NCI-H146 treated with DMSO at 0.1 percent for 48 hours (cell line): Measurements from ENCODE around the gene DGLUCY.
"Not testable (repeated sequence)": the region's sequence is repeated elsewhere in the genome, so short reads cannot be mapped to it uniquely, and the experiment has no call there.

Source experiments
- DNase-seq: peaks from one replicate; lab custom pipeline; 2025; ENCODE audit not compliant: unreplicated experiment; lab: John Stamatoyannopoulos, UW

Gene DGLUCY

DNA sequence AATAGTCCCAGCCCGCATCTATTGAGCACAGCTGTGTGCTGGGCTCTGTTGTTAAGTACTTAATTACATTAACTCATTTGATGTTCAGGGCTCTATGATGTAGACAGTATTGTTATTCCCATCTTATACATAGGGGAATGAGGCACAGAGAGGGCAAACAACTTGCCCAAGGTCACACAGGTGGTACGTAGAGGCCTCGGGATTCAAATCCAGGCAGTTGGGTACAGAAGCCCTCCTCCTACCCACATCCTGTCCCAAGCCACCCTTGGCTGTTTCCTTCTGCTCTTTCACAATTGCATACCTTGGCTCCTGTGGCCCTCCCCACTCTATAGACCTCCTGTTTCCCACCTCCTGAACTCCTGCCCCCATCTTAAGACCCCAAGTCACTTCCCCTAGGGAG is 140.6 kb downstream of the DGLUCY start:
- DNase-seq, result no peak

DNA sequence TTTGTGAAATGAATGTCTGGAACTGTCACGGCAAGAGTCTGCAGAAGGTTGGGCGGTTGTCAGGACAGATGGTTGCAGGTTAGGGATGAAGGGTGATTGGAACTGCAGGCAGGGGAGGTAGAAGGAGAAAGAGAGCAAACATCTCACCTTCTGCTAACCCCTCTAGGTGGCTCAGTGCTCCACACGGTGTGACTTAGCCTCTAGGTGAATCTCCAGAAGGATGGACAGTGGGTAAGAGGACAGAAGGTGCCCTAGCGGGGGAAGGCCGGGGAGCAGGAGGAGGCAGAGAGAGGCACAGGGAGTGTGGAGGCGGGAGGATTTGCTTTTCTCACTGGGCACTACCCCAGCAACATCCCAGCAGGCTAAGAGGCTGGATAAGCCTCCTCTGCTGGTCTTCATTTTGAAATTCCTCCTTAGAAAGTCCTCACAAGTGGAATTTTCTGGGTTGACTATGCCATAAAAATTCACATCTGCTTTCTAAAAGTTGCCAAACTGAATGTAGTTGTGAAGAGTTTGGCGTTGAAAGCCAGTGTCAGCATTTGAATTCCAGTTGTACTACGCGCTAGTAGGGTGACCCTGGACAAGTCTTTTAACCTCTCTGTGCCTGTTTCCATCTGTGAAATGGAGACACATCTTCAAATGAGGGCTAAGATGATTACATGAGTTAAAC is 141.3 kb downstream of the DGLUCY start:
- no peak for DNase-seq

DNA sequence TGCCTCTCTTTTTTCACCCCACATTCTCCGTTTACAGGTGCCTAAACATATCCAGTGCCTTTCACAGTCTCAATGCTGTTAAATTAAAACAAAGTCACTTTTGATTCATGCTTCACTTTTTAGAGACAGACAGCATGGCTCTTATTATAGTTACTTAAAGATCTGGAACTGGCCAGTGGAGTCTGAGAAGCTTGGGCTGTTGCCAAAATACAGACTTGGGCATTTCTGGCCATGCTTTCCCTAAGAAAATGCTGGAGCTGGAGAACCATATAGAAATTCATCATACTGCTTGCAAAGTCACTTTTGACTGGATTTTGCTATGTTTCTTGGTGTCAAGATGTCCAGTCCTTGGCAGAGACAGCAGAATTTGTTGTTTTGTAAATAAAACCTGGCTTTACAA is 142.8 kb downstream of the DGLUCY start:
- DNase-seq, result no peak

DNA sequence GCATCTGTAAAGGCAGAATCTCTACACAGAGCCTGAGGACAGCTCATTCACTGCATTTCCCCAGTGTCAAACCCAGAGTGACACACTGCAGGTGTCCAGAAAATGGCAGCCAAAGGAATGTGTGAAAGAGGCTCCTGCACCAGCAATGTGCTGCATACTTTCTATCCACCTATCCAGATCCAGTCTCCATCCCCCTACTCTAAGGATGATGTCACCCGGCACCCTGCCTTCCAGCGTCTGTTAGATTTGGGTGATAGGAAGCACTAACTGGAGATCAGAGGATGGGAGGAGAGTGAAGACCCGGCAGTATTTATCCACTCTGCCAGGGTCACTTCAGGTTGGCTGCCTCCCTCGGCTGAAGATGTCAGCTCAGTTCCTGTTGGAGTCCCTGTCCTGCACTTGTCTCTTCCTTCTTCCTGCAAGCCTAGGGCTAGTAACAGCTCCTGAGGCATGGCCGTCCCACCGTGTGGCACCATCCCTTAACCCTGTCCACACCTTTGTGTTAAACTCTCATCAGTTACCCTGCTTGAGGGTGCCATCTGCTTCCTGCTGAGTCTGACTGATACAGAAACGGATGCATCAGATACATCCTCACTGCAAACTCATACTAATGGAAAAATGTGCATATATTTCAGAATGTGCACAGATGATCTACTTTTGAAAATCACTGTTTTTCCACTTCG is 143.6 kb downstream of the DGLUCY start:
- no peak for DNase-seq

DNA sequence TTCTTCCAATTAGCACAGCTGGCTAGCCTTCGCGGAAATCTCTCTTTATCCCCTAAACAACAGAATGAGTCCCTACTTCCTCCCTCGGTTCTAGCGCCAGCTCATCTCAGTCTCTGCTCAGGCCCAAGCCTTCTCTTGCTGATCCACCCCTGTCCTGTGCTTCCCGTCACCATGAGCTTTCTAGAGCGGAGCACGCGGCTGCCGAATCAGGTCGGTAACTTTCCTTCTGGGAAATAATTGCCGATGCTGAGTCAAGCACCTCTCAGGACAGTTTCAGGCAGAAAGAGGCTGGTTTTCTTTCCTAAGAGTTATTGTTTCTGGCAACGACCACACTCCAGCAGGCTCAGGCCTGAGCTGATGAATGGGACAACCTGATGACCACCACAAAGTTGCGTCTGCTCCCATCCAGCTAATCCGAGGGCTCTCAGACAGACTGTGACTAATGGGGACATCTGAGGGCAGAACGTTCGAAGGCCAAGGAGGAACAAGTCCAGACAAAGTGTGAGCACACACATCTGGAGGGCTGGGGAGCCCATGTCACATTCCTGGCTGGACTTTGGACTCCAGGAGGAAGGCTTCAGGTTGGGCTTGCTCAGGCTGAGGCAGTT is 144.2 kb downstream of the DGLUCY start:
- DNase-seq, result no peak

DNA sequence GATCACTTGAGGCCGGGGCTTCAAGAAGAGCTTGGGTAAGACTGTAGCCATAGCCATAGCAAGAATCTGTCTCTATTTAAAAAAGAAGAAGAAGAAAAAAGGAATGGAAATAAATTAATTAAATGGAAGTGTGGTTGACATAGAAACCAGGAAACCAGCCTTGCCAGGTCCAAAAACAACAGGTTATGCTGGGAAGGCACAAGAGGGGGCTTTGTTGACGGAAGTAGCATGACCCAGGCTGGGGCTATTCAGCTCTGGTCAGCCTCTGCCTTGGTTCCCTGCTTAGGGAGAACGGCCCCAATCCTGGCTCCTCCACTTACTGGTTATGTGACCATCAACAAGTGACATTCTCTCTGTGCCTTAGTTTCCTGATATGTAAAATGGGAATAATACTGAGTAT is 145.0 kb downstream of the DGLUCY start:
- no peak for DNase-seq

DNA sequence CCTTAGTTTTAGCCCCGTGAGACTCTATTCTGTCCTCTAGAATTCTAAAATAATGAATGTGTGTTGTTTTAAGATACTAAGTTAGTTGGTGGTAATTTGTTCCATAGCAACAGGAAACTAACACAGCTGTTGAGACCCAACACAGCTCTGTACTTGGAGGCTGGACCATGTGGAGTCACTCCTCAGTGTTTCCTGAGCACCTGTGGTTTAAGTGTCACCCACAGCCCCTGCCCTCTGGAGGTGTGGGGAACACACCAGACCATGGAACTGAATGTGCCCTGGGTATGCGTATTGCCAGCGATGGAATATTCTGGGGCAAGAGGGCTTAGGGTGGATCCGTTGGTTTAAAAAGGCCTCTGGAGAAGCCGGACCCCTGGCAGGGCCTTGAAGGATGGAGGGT is 147.2 kb downstream of the DGLUCY start:
- no peak for DNase-seq

DNA sequence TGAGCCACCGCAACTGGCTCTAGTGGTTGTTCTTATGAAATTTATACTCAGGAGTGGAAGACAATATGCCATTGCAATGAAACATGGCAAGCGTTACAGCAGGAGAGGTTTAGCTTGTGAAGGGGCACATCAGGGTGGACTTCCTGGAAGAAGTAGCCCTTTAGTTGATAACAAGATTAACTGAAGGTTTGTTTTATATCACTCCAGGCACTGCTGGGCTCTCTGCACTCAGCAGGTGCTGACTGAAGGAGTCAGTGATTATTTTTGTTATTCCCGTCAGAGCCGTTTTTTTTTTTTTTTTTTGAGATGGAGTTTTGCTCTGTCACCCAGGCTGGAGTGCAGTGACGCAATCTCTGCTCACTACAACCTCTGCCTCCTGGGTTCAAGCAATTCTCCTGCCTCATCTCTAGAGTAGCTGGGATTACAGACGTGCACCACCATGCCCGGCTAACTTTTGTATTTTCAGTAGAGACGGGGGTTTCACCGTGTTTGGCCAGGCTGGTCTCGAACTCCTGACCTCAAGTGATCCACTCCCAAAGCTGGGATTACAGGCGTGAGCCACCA is 148.2 kb downstream of the DGLUCY start:
- DNase-seq, result no peak

DNA sequence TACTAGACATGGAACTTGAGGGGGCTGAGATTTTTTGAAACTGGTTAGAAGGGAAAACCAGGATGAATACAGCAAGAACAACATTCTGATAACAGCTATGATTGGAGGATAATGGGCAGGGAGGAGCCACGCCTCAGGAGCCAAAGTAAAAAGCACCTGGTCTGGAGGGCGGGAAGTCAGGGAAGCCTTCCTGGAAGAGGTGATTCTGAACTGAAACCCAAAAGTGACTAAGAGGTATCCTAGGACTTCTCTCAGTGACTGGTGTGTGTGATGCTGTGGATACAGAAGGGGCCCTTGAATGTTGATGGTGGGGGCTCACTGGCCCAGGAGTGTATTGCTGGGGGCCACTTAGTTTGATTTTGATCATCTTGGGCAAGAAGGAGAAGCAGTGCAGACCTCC is 149.5 kb downstream of the DGLUCY start:
- DNase-seq, result no peak

DNA sequence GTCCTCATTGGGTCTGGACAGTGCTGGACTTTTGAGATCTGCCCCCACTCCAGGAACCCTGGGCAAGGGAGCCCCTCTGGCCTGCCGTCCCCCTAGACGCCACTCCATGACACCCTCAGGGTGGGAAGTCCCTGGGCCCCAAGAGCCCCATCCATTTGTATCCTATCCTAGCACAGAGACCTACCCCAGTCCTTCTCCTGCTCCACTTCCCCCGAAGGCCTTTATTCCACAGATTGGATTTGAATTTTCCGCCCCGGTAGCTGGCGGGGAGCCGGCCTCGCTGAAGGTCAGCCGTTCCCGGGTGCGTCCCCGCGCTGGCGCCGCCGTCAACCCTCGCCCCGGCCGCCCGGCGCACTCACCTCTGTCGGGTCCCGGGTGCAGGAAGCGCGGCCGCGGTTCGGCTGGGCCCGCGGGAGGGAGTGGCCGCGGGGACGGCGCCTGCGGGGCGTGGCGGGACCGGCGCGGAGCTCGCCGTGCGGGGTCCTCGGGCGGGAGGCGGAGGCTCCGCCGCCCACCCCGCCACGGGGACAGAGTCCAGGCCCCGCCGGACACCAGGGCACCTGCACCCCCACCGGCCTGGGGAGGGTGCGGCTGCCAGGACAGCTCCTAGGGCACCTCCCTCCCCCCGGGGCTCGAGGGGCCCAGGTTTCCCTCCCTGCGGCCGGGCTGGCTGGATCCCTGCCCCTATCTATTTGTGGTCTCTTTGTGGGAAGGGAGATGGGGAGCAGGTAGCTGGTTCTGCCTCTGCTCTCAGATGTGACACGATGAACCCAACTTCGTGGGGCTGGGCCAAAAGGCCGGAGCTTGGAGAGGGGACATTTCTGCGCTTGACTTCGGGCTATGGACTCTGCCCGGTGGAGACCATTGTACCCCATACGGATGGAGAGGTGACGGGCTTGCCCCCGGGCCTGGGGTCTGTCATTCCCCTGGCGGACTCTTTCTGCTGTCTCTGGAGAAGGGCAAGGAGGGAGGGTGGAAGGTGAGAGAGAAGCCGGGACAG is 150.6 kb downstream of the DGLUCY start:
- DNase-seq, result no peak

DNA sequence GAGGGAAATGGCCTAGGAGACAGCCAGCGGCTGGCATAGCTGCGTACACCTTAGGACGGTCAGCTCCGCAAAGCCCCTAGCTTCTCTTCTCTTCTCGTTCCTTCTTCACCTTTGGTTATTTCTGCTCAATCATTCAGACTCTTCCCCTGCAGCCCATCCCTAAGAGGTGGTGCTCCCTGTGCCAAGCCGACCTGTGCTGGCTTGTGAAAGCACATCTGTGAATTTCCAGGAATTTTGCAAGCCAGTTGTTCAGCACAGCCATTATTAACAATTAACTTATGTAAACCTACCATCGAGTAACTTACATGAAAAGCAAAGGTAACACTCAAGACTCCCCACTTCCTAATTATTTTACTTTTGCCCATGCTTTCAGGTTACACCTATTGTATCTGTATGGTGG is 151.5 kb downstream of the DGLUCY start:
- no peak for DNase-seq

DNA sequence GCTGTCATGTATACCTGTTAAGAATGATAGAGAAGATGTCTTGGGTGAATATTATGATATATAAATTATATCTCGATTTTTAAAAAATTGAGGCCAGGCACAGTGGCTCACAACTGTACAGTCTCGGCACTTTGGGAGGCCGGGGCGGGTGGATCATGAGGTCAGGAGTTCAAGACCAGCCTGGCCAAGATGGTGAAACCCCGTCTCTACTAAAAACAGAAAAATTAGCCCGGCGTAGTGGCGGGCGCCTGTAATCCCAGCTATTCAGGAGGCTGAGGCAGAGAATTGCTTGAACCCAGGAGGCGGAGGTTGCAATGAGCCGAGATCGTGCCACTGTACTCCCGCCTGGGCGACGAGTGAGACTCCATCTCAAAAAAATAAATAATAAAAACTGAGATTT is 152.4 kb downstream of the DGLUCY start:
- not testable (repeated sequence) for DNase-seq

DNA sequence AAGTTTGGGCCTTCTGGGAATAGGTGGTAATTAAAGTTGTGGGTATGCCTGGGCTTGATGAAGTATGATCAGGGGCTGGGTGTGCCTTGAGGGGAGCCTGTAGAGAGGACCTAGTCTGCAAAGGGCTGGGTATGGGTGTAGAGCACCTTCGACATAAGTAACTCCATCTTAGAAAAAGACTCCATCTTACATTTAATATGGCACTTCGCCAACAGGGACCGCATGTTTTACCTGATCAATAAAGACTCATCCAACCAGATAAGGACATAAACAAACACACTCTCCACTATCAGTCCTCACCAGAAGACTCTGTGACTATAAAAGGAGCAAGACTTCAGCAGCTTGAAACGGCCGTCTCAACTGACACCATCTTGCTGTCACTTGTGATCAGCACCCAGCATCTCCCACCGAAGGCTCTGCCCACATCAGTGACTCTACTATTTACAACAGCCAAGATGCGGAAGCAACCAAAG is 154.1 kb downstream of the DGLUCY start:
- DNase-seq, result no peak

DNA sequence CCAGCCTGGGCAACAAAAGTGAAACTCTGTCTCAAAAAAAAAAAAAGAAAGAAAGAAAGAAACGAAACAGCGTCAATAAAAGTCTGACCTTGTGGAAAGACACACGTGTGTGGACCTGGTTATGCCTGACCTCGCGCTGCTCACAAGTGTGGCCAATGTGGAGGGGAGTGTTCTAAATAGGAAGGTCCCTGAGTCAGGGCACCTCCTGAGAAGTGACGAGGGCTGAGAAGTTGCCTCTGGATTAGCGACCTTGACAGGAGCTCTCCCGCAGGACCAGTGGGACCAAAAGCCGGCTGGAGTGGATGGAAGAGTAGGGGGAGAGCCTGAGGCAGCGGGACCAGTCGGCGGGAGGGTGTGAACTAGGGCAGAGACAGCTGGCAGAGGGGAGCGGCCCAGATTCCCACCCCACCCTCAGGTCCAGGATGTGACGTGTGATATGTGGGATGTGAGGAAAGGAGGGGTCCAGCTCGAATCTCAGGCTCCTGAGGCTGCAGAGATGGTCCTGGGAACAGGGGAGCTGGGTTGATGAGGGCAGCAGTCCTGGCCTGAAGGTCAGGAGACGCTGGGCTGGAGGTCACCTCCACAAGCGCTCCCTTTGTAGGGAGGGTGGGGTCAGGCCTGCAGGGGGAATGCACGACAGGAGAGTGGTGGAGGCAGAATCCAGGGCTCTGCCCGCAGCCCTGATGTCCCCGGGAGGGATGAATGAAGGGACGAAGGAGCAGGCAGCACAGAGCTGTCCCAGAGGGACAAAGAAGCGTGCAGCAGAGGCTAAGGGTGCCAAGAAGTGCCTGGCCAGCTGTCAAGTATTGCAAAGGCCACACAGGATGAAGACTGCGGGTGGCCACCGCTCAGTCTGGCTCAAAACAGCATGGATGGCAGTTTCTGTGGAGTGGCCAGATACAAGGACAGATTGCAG is 155.5 kb downstream of the DGLUCY start:
- DNase-seq, result no peak

DNA sequence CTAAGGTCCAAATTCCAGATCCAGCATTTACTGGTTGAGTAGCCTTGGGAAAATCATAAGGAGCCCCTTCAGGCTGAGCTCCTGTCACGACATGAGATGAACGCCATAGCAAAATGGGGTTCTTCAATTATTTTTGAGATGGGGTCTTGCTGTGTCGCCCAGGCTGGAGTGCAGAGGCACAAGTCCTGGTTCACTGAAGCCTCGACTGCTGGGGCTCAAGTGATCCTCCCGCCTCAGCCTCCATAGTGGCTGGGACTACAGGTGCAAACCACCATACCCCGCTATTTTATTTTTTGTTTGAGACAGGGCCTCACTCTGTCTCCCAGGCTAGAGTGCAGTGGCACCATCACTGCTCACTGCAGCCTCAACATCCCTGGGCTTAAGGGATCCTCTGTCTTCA is 156.3 kb downstream of the DGLUCY start:
- no peak for DNase-seq

DNA sequence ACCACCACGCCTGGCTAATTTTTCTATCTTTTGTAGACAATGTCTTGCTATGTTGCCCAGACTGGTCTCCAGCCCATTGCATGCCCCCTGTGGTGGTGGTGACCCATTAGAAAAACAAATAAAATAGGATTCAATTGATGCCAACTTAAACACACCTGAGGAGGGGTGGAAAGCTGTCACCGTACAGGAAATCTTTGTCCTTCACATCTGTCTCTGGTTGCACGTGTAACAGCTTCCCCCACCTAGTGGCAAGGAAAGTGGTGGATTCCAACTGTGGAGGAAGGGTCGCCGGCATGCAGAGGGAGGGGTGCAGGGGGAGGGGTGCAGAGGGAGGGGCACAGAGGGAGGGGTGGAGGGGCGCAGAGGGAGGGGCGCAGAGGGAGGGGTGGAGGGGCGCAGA is 156.7 kb downstream of the DGLUCY start:
- DNase-seq, result no peak

DNA sequence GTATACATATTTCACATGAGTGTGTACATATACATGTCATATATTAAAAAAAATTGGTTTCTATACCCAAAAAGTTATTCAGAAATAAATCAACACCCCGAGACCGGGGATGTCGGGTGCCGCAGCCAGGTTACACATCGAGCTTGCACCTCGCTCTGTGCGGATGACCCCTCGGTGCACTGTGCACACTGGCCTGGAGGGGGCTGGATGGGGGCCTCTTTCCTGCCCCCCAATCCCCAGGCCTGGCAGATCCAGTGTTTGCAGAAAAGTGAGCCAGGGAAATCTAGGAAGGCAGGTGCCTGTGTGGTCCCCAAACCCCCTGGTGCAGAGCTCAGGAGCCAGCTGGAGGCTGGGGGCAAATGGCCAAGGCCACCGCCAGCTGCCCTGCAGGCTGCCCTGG is 157.8 kb downstream of the DGLUCY start:
- DNase-seq, result no peak

DNA sequence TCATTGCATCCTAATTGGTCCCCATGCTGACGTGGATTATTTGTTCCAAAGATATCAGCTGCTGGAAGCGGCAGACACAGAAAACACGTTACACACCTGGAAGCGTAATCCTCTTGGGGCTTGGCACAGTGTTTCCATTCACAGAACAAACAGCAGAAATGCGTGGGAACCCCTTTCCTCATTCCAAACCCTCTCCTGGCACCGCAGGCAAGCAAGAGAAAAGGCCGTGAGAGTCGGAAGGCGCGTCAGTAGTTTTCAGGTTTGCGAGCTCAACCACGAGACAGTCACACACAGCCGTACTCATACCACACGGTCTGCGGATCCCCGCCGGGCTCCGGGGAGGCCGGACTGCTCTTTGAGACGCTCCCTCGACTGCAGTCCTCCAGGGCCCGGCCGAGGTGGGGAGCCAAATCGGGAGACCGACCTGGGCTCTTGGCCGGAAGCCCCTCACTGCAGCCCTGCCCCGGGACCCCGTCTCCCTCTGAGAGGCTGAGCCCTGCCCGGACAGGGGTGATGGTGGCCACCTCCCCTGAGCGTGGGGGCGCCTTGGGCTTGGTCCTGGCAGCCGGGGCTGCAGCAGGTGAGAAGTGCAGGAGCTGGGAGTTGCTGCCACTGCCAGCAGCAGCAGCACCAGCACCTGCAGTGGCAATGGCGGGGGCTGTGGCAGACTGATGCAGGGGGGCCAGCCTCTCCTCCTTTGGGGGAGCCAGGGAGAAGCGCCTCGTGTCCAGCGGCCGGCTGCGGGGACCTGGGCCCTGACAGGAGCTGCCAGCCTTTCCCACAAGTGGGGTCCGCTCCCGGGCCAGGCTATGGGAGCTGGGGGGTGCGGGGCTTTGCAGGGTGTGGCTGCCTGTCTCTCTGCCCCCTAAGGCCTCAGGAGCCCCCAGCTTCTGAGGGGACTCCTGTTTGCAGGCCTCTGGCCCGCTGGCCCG is 158.7 kb downstream of the DGLUCY start:
- DNase-seq, result no peak
